Erythroblast (primary cell): ENCODE results near the gene LPCAT2.

ENCODE experiments used
- GATA1 ChIP-seq: IDR thresholded peaks from 2 replicates; pipeline ENCODE4 v1.6.1; 2011; ENCODE audit warnings: low read depth, mild to moderate bottlenecking, control low read depth, low read length, moderate library complexity
- POLR2A ChIP-seq: IDR thresholded peaks from 2 replicates; pipeline ENCODE4 v1.6.1; 2011; ENCODE audit warnings: mild to moderate bottlenecking, low read length

GRCh38 chr16:55464375-55464774 lies 44.5 kb upstream of the LPCAT2 start:
- TF ChIP-seq POLR2A (no peak), GATA1 (no peak)
